Effector memory CD8-positive, alpha-beta T cell (primary cell): ENCODE data around the gene RSAD1.

Experiments used
- ATAC-seq: fragments of 150-1000 bp; cut with Tn5 transposase; replicated peaks from 2 replicates; pipeline ENCODE4 v1.10.0; 2021; ENCODE audit warnings: mild to moderate bottlenecking, moderate library complexity
- DNase-seq, 3 experiments: peaks; one replicate each; pipeline ENCODE4 v3.0.0; 2021
- H3K27ac Mint-ChIP-seq, 2 donors: one replicate each; pipeline ENCODE4 v1.8.0; 2022; ENCODE audit warnings: mild to moderate bottlenecking in 2 of 2, mixed read lengths in 2 of 2, moderate library complexity in 2 of 2
- H3K27me3 Mint-ChIP-seq, 2 donors: one replicate each; pipeline ENCODE4 v1.8.0; 2022; ENCODE audit warnings: mixed read lengths in 2 of 2
- H3K36me3 Mint-ChIP-seq: one replicate; pipeline ENCODE4 v1.8.0; 2022; ENCODE audit warnings: mild to moderate bottlenecking, moderate library complexity, mixed read lengths; ENCODE audit not compliant: insufficient read depth
- H3K4me1 Mint-ChIP-seq, 2 donors: one replicate each; pipeline ENCODE4 v1.8.0; 2022; ENCODE audit warnings: low read depth in 2 of 2, mixed read lengths in 2 of 2
- H3K4me3 Mint-ChIP-seq, 2 donors: one replicate each; pipeline ENCODE4 v1.8.0; 2022; ENCODE audit warnings: mild to moderate bottlenecking in 2 of 2, mixed read lengths in 2 of 2, moderate library complexity in 2 of 2
- H3K9me3 Mint-ChIP-seq, 2 donors: one replicate each; pipeline ENCODE4 v1.8.0; 2022; ENCODE audit warnings: mixed read lengths in 2 of 2

The RSAD1 gene

DNA sequence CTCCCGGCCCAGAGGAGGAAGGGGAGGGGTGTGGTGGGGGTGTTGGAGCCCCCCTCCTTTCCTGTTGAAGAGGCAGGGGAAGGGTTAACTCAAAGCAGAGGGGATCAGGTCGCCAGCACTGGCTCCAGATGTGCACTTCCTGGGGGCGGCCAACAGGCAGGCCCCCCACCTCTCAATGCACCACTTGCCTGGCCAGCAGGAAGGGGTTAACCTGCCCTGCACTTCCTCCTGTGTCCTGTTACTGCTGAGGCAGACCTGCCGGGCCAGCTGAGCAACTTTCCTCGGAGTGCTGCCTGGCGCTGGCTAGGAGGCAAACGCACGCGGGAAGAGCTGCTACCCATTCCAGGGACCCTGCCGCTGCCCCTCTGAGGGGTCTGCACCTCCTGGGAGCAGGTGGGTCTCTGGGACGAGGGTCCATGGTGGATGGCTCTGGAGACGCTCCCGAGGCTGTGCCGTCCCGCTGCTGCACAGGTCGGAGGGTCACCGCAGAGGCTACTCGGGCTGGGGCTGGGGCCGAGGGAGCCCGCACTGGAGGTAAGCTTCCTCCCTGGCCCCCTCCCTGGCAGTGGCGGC, 53.9 kb downstream of the RSAD1 start, which contains the start of gene EPN3:
Gene EPN3, plus strand, starts transcription at position 284 of the 573 bp plus-strand sequence. CDS start 3,822 bp downstream, outside the sequence.
- Mint-ChIP-seq H3K4me1 (peaks cover 12 to 18% of the 10 kb centered on the region in 2 donors), H3K36me3 (no peaks in the 10 kb centered on the region), H3K27me3 (peaks cover 70 to 91% of the 10 kb centered on the region in 2 donors), H3K27ac (no peak within 1 kb of the TSS), H3K4me3 (peak within 1 kb of the TSS; percentile 36 to 61), H3K9me3 (no peaks in the 10 kb centered on the region)
- no peak for ATAC-seq
- DNase-seq: no peak

DNA sequence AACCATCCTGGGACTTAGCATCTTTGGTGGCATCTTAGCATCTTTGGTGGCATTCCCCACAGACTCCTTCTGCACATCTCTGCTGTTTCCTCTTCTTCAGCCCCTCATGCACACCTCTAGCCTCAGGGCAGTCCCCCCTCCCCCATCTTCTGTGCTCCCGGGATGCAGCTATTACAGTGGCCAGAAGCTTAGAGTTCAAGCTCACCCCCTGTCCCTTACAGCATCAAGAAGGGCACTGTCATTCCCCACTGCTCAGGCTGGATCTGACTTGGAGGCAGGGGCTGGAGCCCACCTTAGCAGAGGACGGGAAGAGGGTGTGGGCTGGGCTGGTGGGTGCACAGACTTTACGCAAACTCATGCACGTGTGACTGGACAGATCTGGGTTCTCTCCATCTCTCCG, 54.5 kb downstream of the RSAD1 start:
- peaks cover 70 to 89% of the 10 kb centered on the region in 2 donors for H3K27me3 Mint-ChIP-seq
- H3K4me1 Mint-ChIP-seq: peaks cover 12 to 18% of the 10 kb centered on the region in 2 donors
- H3K9me3 Mint-ChIP-seq: no peaks in the 10 kb centered on the region
- ATAC-seq (no peak), DNase-seq (no peak)
- H3K4me3 Mint-ChIP-seq: peak overlapping the region in 1 of 2 donors; percentile 36
- no peak overlapping the region for H3K27ac Mint-ChIP-seq
- H3K36me3 Mint-ChIP-seq: no peaks in the 10 kb centered on the region

DNA sequence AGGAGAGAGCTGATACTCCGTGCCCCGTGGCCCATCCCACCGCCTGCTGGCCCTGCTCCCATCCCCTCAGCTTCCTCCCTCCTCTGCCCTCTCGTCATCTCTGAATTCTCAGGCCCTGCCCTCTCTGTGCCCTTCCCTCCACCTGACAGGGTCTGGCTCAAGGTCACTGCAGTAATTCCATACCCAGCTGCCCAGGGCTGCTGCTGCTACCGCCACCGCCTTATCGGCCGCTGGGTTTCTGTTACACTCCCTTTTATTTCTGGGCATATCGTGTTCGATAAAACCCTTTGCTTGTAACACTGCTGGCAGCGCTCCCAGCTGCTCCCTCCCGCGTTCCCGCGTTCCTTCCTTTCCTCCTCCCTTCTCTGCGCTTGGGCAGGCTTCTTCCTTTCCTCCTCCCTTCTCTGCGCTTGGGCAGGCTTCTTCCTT, 55.1 kb downstream of the RSAD1 start:
- Mint-ChIP-seq H3K9me3 (no peaks in the 10 kb centered on the region), H3K4me1 (peaks cover 12 to 18% of the 10 kb centered on the region in 2 donors), H3K27ac (no peak overlapping the region), H3K27me3 (peaks cover 70 to 83% of the 10 kb centered on the region in 2 donors), H3K36me3 (no peaks in the 10 kb centered on the region), H3K4me3 (peak overlapping the region; percentile 6 to 61)
- no peak for ATAC-seq
- no peak for DNase-seq

DNA sequence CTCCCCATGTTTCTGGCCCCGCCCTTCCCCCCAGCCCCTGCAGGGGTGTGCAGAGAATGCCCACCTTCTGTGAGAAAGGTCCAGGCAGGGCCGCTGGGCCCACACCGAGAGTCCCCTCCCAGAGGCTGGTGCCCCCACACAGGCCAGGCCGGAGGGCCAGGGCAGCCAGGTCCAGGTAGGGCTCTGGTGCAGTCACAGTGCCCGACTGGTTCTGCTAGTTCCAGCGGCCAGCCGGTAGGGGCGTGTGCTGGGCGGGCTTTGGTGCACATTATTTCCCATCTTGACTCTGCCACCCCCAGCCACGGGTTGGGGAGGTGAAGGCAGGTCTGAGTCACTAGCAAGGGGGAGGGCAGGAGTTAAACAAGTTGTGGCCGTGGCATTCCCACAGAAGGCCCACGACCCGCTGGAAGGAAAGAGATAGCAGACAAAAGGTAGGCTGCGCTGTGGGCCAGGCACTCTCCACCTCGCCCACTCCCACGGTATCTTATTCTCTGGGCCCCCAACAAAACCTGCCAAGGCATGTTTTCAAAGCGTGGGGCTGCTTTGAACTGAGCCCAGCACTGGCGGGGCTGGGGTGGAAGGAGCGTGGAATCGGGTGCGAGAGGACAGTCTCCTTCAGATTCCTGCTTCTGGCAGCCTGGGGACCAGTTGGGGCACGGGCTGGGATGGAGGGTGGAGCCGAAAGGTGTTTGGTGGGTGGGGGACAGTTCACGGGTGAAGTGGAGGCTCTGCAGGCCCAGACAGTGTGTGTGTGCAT, 55.7 kb downstream of the RSAD1 start:
- Mint-ChIP-seq H3K4me1 (peaks cover 12 to 18% of the 10 kb centered on the region in 2 donors), H3K27me3 (peaks cover 64 to 76% of the 10 kb centered on the region in 2 donors), H3K4me3 (peak overlapping the region in 1 of 2 donors; percentile 6), H3K9me3 (no peaks in the 10 kb centered on the region), H3K27ac (no peak overlapping the region), H3K36me3 (no peaks in the 10 kb centered on the region)
- ATAC-seq: peak; percentile 42
- DNase-seq: no peak

DNA sequence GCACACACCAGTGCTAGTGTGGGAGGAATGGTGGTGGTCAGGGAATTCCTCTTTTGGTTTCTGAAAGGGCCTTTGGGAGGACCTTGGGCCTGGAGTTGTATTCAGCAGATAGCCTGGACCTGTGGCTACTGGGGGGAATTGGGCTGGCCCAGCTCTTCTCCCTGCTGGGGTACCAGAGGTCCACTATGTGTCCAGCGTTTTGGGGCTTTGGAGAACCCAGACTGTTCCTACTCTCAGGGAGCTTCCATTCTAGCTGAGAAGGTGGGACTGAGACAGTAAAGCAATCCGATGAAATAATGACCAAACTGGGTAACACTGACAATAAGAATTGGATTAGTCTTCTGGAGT, 56.3 kb downstream of the RSAD1 start:
- no peaks in the 10 kb centered on the region for H3K36me3 Mint-ChIP-seq
- ATAC-seq (no peak), DNase-seq (no peak)
- no peak overlapping the region for H3K27ac Mint-ChIP-seq
- H3K4me3 Mint-ChIP-seq: no peak overlapping the region
- H3K27me3 Mint-ChIP-seq: peaks cover 58 to 71% of the 10 kb centered on the region in 2 donors
- H3K9me3 Mint-ChIP-seq: no peaks in the 10 kb centered on the region
- peaks cover 12 to 18% of the 10 kb centered on the region in 2 donors for H3K4me1 Mint-ChIP-seq

DNA sequence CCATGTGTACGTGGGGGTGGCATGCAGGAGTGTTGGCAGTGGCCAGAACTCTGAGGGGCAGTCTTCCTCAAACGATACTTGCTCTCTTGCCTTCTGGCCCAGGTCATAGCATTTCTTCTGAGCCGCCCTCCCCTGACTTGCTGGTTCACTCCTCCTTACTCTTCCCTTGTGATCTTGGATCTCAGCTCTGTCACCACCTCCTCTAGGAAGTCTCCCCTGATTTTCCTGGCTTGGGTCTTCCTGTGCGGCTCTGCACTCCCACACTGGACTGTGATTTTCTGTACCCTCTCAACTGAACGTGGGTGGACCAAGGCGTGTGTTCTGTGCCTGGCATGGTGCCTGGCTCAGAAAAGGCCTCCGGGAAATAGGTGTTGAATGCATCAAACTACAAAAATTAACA, 56.7 kb downstream of the RSAD1 start:
- no peak overlapping the region for H3K4me3 Mint-ChIP-seq
- peaks cover 54 to 66% of the 10 kb centered on the region in 2 donors for H3K27me3 Mint-ChIP-seq
- no peaks in the 10 kb centered on the region for H3K36me3 Mint-ChIP-seq
- DNase-seq: no peak
- no peak for ATAC-seq
- no peak overlapping the region for H3K27ac Mint-ChIP-seq
- no peaks in the 10 kb centered on the region for H3K9me3 Mint-ChIP-seq
- H3K4me1 Mint-ChIP-seq: peaks cover 12 to 18% of the 10 kb centered on the region in 2 donors
